HCT116 (cell line): Measurements from ENCODE around the gene KCNH2. TPM values are rescaled to one million over a fixed set of nuclear protein-coding genes. Genes with fewer than 3 reads are reported as not detected.

Experiments
- ATAC-seq: fragments of 200-7000 bp; cut with Tn5 transposase; 2 replicates; pipeline ENCODE4 v1.9.1; 2020; ENCODE audit warnings: mild to moderate bottlenecking, moderate library complexity
- BruUV-seq: library from RNA; stranded (reverse); fragments of 400-500 nt; replicated peaks from 2 replicates; lab custom pipeline; 2021; lab: Mats Ljungman, UMichigan
- CTCF ChIA-PET: fragments of 300-600 bp; sonication (Branson Sonifier 250); formaldehyde crosslinking; loops from one replicate; lab custom pipeline; 2021; ENCODE audit warnings: antibody characterized with exemption; lab: Charles Lee
- POLR2A ChIA-PET: fragments of 300-600, 350-600 bp; sonication (Branson Sonifier 250); formaldehyde crosslinking; loops from one replicate; lab custom pipeline; 2021; ENCODE audit warnings: antibody characterized with exemption; lab: Charles Lee
- RAD21 ChIA-PET, 2 experiments: fragments of 300-600 bp; sonication (Branson Sonifier 250); formaldehyde crosslinking; loops; one replicate each; lab custom pipeline; 2023; ENCODE audit warnings: low total read pairs in 2 of 2; ENCODE audit not compliant: uncharacterized antibody in 2 of 2, unreplicated experiment in 2 of 2, low non-redundant PET in 1 of 2; lab: Charles Lee
- DNase-seq: peaks from one replicate; pipeline ENCODE4 v3.0.0-alpha.2; 2010; ENCODE audit warnings: low read depth, low spot score
- H2AFZ ChIP-seq: fragments of 200-600 bp; shearing (Covaris generic), sonication (generic); 2 replicates; pipeline ENCODE4 v1.6.1; 2017; ENCODE audit warnings: low read depth, mixed run types, mixed read lengths, antibody characterized with exemption, low read length; ENCODE audit not compliant: poor library complexity, severe bottlenecking
- H3K27ac ChIP-seq: 2 replicates; pipeline ENCODE4 v1.5.1; 2012; ENCODE audit warnings: low read depth, low read length
- H3K27me3 ChIP-seq: fragments of 200-600 bp; sonication (generic); 2 replicates; pipeline ENCODE4 v1.6.1; 2016; ENCODE audit warnings: mixed run types, low read length, mixed read lengths; ENCODE audit not compliant: insufficient read depth
- H3K36me3 ChIP-seq, 2 experiments: fragments of 200-500 bp in 1 of 2; fragments of 200-600 bp in 1 of 2; sonication (Bioruptor generic) in 1 of 2; sonication (generic) in 1 of 2; 2 replicates each; pipeline versions ENCODE4 v1.5.1 to v1.6.1; 2014 to 2016; ENCODE audit warnings: low read length in 2 of 2, inconsistent platforms in 1 of 2, mixed read lengths in 1 of 2, mixed run types in 1 of 2; ENCODE audit not compliant: insufficient read depth in 2 of 2, control insufficient read depth in 1 of 2
- H3K4me1 ChIP-seq, 2 experiments: fragments of 200-600 bp in 1 of 2; sonication (generic) in 1 of 2; 2 replicates each; pipeline versions ENCODE4 v1.5.1 to v1.6.1; 2012 to 2017; ENCODE audit warnings: low read length in 2 of 2, inconsistent platforms in 1 of 2, mild to moderate bottlenecking in 1 of 2, mixed read lengths in 1 of 2, mixed run types in 1 of 2, moderate library complexity in 1 of 2; ENCODE audit not compliant: insufficient read depth in 2 of 2, control insufficient read depth in 1 of 2
- H3K4me2 ChIP-seq: fragments of 200-600 bp; sonication (generic); 2 replicates; pipeline ENCODE4 v1.6.1; 2017; ENCODE audit warnings: mixed run types, low read length, mixed read lengths
- H3K4me3 ChIP-seq, 2 experiments: fragments of 200-600 bp in 1 of 2; sonication (generic) in 1 of 2; replicated peaks in 1 of 2; 2 replicates each; pipeline ENCODE4 v1.5.1; 2011 to 2016; ENCODE audit warnings: low read length in 2 of 2, control low read depth in 1 of 2, low read depth in 1 of 2, mild to moderate bottlenecking in 1 of 2, mixed read lengths in 1 of 2, mixed run types in 1 of 2
- H3K79me2 ChIP-seq: fragments of 200-600 bp; sonication (generic); 2 replicates; pipeline ENCODE4 v1.6.1; 2017; ENCODE audit warnings: mild to moderate bottlenecking, mixed run types, low read length, moderate library complexity, mixed read lengths; ENCODE audit not compliant: insufficient read depth
- H3K9ac ChIP-seq: fragments of 200-600 bp; sonication (generic); 2 replicates; pipeline ENCODE4 v1.6.1; 2016; ENCODE audit warnings: low read length, mixed read lengths
- H3K9me2 ChIP-seq: fragments of 200-600 bp; sonication (generic), shearing (Covaris generic); 2 replicates; pipeline ENCODE4 v1.6.1; 2017; ENCODE audit warnings: mixed run types, mild to moderate bottlenecking, moderate library complexity; ENCODE audit not compliant: insufficient read depth
- H3K9me3 ChIP-seq, 2 experiments: fragments of 200-500 bp in 1 of 2; fragments of 200-600 bp in 1 of 2; sonication (Bioruptor generic) in 1 of 2; sonication (generic) in 1 of 2; 2 replicates each; pipeline ENCODE4 v1.6.1; 2014 to 2017; ENCODE audit warnings: low read length in 2 of 2, mixed read lengths in 2 of 2, inconsistent platforms in 1 of 2, low read depth in 1 of 2, mild to moderate bottlenecking in 1 of 2, mixed run types in 1 of 2, moderate library complexity in 1 of 2; ENCODE audit not compliant: control insufficient read depth in 1 of 2, insufficient read depth in 1 of 2
- H4K20me1 ChIP-seq: fragments of 200-600 bp; sonication (generic), shearing (Covaris generic); 2 replicates; pipeline ENCODE4 v1.6.1; 2017; ENCODE audit warnings: mixed run types, mild to moderate bottlenecking, moderate library complexity; ENCODE audit not compliant: insufficient read depth
- CEBPB ChIP-seq: IDR thresholded peaks from 2 replicates; pipeline ENCODE4 v1.6.1; 2012; ENCODE audit warnings: low read depth
- EZH2 ChIP-seq: fragments of 200-600 bp; sonication (generic); IDR thresholded peaks from 2 replicates; pipeline ENCODE4 v1.6.1; 2017; ENCODE audit warnings: antibody characterized with exemption, mixed run types
- EZH2phosphoT487 ChIP-seq: fragments of 200-600 bp; IDR thresholded peaks from 2 replicates; pipeline ENCODE4 v1.6.1; 2018; ENCODE audit warnings: antibody characterized with exemption, borderline replicate concordance
- FOSL1 ChIP-seq: IDR thresholded peaks from 2 replicates; pipeline ENCODE4 v1.6.1; 2012; ENCODE audit warnings: low read depth
- POLR2A ChIP-seq: IDR thresholded peaks from 2 replicates; pipeline ENCODE4 v1.7.0; 2011; ENCODE audit warnings: borderline replicate concordance; ENCODE audit not compliant: insufficient read depth, insufficient read length; ENCODE audit errors: extremely low read depth
- POLR2AphosphoS5 ChIP-seq: IDR thresholded peaks from 2 replicates; pipeline ENCODE4 v1.6.1; 2011; ENCODE audit warnings: mild to moderate bottlenecking, low read depth, low read length, moderate library complexity
- SIN3A ChIP-seq: IDR thresholded peaks from 2 replicates; pipeline ENCODE4 v1.6.1; 2012; ENCODE audit warnings: low read depth
- SP1 ChIP-seq: IDR thresholded peaks from 2 replicates; pipeline ENCODE4 v1.6.1; 2012; ENCODE audit warnings: low read depth
- TCF7L2 ChIP-seq: IDR thresholded peaks from 2 replicates; pipeline ENCODE4 v1.7.0; 2011; ENCODE audit warnings: borderline replicate concordance, inconsistent platforms; ENCODE audit not compliant: insufficient read depth, insufficient read length; ENCODE audit errors: extremely low read depth
- ZFX ChIP-seq: fragments of 450-650 bp; IDR thresholded peaks from 2 replicates; pipeline ENCODE4 v1.6.1; 2017
- intact Hi-C: fragments of 100-400 bp; cut with micrococcal nuclease; formaldehyde crosslinking; loops from 2 replicates; pipeline ENCODE4 v1.10.0; 2022
- total RNA-seq: library from RNA; stranded (reverse); gene quantifications from one replicate; pipeline ENCODE4 v1.2.1, GENCODE V29; 2021; ENCODE audit not compliant: unreplicated experiment
- TF ChIP-seq, protein P1 (sequence below), 3 experiments: fragments of 200-600 bp in 1 of 3; sonication (generic) in 1 of 3; IDR thresholded peaks in 2 of 3; conservative IDR thresholded peaks in 1 of 3; 2 replicates each; pipeline ENCODE4 v1.5.1; 2012 to 2017; ENCODE audit warnings: low read depth in 2 of 3, low read length in 2 of 3, antibody characterized with exemption in 1 of 3, borderline replicate concordance in 1 of 3, control low read depth in 1 of 3, mild to moderate bottlenecking in 1 of 3, mixed read lengths in 1 of 3, mixed run types in 1 of 3, moderate library complexity in 1 of 3; ENCODE audit not compliant: insufficient read depth in 1 of 3
- TF ChIP-seq, protein P2 (sequence below): IDR thresholded peaks from 2 replicates; pipeline ENCODE4 v1.6.1; 2012
- TF ChIP-seq, protein P3 (sequence below): IDR thresholded peaks from 2 replicates; pipeline ENCODE4 v1.6.1; 2012

Gene KCNH2
- total RNA-seq, 1 experiment from 2014 or later: 9.7 TPM

DNA sequence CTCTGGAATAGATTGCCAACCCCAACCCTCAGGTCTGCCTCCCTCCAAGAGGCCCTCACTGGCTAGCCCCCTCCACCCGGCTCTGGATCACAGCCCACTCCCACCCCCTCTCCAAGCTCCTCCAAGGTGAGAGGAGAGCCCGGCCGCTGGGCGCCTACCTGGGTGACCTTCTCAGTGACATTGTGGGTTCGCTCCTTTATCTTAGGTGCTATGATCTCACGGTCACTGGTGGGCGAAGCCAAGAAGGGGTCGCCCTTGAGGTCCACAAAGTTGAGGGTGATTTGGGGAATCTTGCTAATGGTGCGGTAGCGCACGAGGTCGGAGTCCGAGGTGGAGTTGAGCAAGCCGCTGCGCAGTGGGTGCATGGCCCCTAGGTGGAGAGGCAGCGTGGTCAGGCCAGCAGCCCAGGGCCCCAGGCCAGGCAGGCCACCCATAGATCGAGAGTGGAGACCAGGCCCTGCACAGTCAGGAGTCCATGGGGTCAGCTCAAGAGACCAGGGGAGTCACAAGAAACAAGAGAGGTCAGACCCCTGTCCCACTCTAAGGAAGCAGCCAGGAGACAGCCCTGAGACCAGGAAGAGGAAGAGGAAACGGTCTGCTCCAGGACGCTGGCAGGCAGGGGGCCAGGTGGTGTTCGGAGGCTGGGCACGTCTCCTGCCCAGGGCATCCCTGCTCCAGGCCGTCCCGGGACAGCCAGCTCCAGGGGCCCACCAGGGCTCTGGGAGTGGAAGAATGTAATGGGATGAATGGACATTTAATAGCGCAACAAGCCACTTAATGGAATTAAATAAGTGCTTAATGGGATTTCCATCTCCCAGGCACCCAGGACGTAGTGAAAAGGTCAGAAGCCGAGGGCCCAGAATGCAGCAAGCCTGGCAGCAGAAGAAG is 20.7 kb downstream of the KCNH2 start (continued):
- TF ChIP-seq CEBPB: no peak
- TF ChIP-seq POLR2AphosphoS5: no peak
- TF ChIP-seq, protein P1, sequence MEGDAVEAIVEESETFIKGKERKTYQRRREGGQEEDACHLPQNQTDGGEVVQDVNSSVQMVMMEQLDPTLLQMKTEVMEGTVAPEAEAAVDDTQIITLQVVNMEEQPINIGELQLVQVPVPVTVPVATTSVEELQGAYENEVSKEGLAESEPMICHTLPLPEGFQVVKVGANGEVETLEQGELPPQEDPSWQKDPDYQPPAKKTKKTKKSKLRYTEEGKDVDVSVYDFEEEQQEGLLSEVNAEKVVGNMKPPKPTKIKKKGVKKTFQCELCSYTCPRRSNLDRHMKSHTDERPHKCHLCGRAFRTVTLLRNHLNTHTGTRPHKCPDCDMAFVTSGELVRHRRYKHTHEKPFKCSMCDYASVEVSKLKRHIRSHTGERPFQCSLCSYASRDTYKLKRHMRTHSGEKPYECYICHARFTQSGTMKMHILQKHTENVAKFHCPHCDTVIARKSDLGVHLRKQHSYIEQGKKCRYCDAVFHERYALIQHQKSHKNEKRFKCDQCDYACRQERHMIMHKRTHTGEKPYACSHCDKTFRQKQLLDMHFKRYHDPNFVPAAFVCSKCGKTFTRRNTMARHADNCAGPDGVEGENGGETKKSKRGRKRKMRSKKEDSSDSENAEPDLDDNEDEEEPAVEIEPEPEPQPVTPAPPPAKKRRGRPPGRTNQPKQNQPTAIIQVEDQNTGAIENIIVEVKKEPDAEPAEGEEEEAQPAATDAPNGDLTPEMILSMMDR (IDR thresholded peaks at IDR 0.05 in 2 of 3, conservative IDR thresholded peaks at IDR 0.05 in 1 of 3; ENCODE audit: borderline replicate concordance in 1 of 3, insufficient read depth in 1 of 3, low read depth in 2 of 3, low read length in 2 of 3): no peak
- TF ChIP-seq, all 23 proteins: peak for 0

DNA sequence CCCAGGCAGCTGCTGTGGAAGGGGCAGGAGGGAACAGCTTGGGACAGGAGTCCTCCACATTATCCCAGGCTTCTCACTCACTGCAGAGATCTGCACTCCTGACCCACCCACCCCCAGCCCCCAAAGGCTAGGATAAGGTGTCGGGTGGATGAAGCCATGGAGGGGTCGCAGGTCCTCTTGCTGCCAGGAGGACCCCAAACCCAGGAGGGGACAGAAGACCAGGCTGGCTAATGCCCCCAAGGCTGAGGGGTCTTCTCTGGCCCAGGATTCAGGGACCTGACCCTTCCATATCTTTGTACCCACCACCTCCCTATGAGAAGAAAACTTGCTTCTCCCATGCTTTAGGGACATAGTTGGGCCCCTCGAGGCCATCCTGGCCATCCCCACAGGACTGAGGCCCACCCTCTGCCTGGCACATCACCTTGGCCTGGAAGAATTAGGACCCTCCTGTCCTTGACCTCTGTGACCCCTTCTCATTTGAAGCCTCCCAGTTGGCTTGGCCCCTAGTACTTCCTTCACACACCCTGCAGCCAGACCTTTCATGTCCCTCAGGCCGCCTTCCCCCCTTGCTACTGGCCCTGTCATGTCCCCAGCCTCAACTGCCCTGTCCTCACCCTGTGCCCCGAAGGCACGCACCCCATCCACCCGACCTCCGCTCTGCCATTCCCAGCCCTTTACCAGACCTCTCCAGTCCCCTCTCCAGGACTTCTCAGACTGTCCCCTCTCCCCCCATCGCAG is 21.6 kb downstream of the KCNH2 start:
- Histone ChIP-seq H3K4me2 (no peak overlapping the region), H3K4me3 (no peak overlapping the region), H3K27ac (no peak overlapping the region), H3K36me3 (no peaks in the 10 kb centered on the region), H3K27me3 (no peaks in the 10 kb centered on the region), H3K4me1 (no peaks in the 10 kb centered on the region), H4K20me1 (no peaks in the 10 kb centered on the region), H2AFZ (no peak overlapping the region), H3K79me2 (no peaks in the 10 kb centered on the region), H3K9ac (no peak overlapping the region), H3K9me3 (no peaks in the 10 kb centered on the region), H3K9me2 (no peaks in the 10 kb centered on the region)
- DNase-seq (no peak), ATAC-seq (no peak)
- ChIA-PET CTCF (no interaction called here), RAD21 (no interaction called here), POLR2A (no interaction called here)
- BruUV-seq: no TSS peak
- intact Hi-C loops: no loop called here
- TF ChIP-seq, protein P2, sequence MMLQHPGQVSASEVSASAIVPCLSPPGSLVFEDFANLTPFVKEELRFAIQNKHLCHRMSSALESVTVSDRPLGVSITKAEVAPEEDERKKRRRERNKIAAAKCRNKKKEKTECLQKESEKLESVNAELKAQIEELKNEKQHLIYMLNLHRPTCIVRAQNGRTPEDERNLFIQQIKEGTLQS: no peak
- TF ChIP-seq FOSL1 (no peak), POLR2A (no peak), ZFX (no peak), SP1 (no peak), EZH2phosphoT487 (no peak), SIN3A (no peak), EZH2 (no peak), TCF7L2 (no peak)
- TF ChIP-seq, protein P3, sequence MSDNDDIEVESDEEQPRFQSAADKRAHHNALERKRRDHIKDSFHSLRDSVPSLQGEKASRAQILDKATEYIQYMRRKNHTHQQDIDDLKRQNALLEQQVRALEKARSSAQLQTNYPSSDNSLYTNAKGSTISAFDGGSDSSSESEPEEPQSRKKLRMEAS: no peak
- TF ChIP-seq, protein P1 (IDR thresholded peaks at IDR 0.05 in 2 of 3, conservative IDR thresholded peaks at IDR 0.05 in 1 of 3; ENCODE audit: borderline replicate concordance in 1 of 3, insufficient read depth in 1 of 3, low read depth in 2 of 3, low read length in 2 of 3): no peak
